ENCODE measurements around the gene ARHGAP42. TPM values are rescaled to one million over a fixed set of nuclear protein-coding genes. Genes with fewer than 3 reads are reported as not detected.

The ARHGAP42 gene
- total and polyA plus RNA-seq, 8 donors = 17.1 to 45.2 (median 36.2) TPM

DNA sequence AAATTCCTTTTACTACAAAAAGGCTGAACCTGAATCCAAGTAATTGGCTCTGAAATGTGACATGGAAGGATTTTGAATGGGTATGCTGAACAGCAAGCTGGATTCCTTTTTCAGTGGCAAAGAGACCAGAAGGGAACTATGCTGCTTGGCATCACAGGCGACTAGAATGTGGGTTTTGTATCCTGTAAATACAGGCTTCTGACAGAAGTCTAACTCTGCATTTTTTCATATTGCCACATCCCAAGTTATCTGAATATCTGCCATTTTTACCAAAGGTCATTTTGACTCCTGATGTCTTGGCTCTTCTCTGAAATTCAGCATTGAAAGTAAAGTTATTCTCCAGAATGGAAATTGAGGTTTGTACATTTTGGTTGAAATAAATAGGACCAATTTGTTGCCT lies 145.7 kb downstream of the ARHGAP42 start:
- DNase-seq = no peak
- H3K27me3 ChIP-seq = no peaks in the 10 kb centered on the region
- intact Hi-C loops (cut with DNase I) = no loop called here
- no peak for ATAC-seq
- no peak overlapping the region for H3K27ac ChIP-seq
- H3K4me1 ChIP-seq = peaks cover 0 to 4% of the 10 kb centered on the region in 2 donors
- H3K36me3 ChIP-seq = no peaks in the 10 kb centered on the region
- H3K4me3 ChIP-seq = no peak overlapping the region
- no peaks in the 10 kb centered on the region for H3K9me3 ChIP-seq
- TF ChIP-seq, protein P1, sequence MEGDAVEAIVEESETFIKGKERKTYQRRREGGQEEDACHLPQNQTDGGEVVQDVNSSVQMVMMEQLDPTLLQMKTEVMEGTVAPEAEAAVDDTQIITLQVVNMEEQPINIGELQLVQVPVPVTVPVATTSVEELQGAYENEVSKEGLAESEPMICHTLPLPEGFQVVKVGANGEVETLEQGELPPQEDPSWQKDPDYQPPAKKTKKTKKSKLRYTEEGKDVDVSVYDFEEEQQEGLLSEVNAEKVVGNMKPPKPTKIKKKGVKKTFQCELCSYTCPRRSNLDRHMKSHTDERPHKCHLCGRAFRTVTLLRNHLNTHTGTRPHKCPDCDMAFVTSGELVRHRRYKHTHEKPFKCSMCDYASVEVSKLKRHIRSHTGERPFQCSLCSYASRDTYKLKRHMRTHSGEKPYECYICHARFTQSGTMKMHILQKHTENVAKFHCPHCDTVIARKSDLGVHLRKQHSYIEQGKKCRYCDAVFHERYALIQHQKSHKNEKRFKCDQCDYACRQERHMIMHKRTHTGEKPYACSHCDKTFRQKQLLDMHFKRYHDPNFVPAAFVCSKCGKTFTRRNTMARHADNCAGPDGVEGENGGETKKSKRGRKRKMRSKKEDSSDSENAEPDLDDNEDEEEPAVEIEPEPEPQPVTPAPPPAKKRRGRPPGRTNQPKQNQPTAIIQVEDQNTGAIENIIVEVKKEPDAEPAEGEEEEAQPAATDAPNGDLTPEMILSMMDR (IDR thresholded peaks at IDR 0.05) = no peak

DNA sequence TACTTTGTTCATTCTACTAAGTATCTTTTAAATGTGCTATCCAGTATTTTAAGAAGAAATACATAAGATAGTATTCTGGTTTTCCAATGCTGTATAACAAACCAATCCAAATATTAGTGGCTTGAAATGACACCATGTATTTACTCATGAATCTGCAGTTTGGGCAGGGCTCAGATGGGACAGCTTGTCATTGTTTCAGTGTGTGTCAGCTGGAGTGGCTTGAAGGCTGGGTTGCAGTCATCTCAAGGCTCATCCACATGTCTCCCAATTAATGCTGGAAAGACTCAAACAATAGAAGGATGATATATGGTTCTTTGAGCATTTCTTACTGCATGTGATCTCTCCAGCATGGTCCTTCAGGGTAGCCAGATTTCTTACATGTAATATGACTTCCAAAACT lies 146.2 kb downstream of the ARHGAP42 start:
- no peak for DNase-seq
- ATAC-seq = no peak
- TF ChIP-seq, protein P1 (IDR thresholded peaks at IDR 0.05) = no peak
- intact Hi-C loops (cut with DNase I) = no loop called here
- Histone ChIP-seq H3K4me1 (peaks cover 0 to 4% of the 10 kb centered on the region in 2 donors), H3K9me3 (no peaks in the 10 kb centered on the region), H3K36me3 (no peaks in the 10 kb centered on the region), H3K4me3 (no peak overlapping the region), H3K27ac (no peak overlapping the region), H3K27me3 (no peaks in the 10 kb centered on the region)

DNA sequence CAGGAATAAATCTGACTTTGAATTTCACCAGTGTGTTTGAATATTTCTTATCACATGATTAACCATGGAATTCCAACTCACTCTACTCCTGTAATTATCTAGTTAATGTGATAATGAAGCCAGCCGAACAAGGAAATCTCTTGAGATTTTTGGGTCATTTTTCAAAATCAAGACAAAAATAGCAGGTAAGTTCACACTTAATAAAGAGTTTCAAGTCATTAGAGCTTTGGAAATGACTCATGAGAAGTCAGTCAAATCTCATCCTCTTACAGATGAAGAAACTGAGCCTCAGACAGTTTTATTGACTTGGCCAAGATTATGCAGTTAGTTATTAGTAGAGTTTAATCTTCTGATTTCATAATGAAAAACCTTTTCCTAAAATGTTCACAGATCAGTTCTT lies 148.8 kb downstream of the ARHGAP42 start:
- TF ChIP-seq, protein P1 (IDR thresholded peaks at IDR 0.05) = no peak
- Histone ChIP-seq H3K4me3 (no peak overlapping the region), H3K27me3 (no peaks in the 10 kb centered on the region), H3K36me3 (no peaks in the 10 kb centered on the region), H3K9me3 (no peaks in the 10 kb centered on the region), H3K4me1 (peaks cover 0 to 4% of the 10 kb centered on the region in 2 donors), H3K27ac (no peak overlapping the region)
- ATAC-seq (no peak), DNase-seq (no peak)
- intact Hi-C loops (cut with DNase I) = no loop called here

DNA sequence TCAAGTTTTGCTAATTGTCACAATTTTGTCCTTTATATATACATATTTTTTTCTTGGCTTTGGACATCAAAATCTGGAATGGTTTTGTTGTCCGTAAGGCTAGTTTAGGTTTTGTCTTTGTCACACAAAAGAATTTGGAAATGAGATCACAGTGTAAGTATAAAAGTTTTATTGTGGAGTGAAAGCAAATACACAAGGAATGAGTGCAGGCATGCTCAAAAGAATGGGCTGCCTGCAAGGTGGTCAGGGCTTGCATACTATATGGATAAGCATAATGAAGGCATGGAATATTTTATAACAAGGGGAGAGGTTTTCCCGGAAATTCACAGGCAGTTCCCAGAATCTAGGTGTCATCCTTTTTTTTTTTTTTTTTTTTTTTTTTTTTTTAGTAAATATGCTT lies 150.2 kb downstream of the ARHGAP42 start:
- TF ChIP-seq, protein P1 (IDR thresholded peaks at IDR 0.05) = no peak
- H3K36me3 ChIP-seq = no peaks in the 10 kb centered on the region
- intact Hi-C loops (cut with DNase I) = no loop called here
- no peaks in the 10 kb centered on the region for H3K27me3 ChIP-seq
- DNase-seq = no peak
- no peak overlapping the region for H3K27ac ChIP-seq
- no peak for ATAC-seq
- no peaks in the 10 kb centered on the region for H3K9me3 ChIP-seq
- no peak overlapping the region for H3K4me3 ChIP-seq
- peaks cover 0 to 4% of the 10 kb centered on the region in 2 donors for H3K4me1 ChIP-seq

DNA sequence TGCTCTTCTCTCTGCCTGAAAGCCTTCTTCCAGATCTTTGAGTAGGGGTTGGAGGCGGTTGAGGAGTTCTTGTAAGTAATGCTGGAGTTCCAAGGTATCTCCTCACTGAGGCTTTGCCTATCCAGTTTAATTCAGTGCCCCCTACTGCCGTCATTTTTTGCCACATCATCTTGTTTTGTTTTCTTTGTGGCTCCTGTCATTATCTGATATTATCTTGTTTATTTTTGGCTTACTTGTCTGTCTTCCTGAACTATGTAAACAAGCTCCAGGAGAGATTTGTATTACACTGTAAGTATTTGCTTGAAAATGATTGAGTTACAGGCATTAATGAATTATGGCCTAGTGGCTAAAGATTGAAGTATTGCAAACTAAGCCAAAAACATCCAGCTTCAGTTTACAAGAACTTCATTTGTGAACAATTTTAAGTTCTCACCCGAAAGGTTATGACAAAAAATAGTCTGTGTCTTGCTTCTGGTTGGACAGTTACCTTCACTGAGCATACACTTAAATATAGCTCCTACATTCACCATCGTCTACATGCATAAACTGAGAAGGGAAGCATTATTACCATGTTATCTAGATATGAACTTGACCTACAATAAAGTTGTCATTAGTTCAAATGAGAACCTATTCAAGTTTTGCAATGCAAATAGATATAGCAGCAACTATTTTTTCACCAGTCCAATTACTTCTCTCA lies 154.8 kb downstream of the ARHGAP42 start:
- DNase-seq = no peak
- no peak for ATAC-seq
- intact Hi-C loops (cut with DNase I) = no loop called here
- no peaks in the 10 kb centered on the region for H3K27me3 ChIP-seq
- TF ChIP-seq, protein P1 (IDR thresholded peaks at IDR 0.05) = no peak
- no peak overlapping the region for H3K27ac ChIP-seq
- H3K9me3 ChIP-seq = no peaks in the 10 kb centered on the region
- no peaks in the 10 kb centered on the region for H3K36me3 ChIP-seq
- H3K4me3 ChIP-seq = no peak overlapping the region
- no peaks in the 10 kb centered on the region for H3K4me1 ChIP-seq

All from left lung (tissue), 10 donors.